Upper lobe of left lung (tissue), 4 donors: ENCODE measurements around the gene KRTAP10-2.

Source experiments
- EP300 ChIP-seq, 4 donors: sonication (generic); formaldehyde crosslinking; IDR thresholded peaks; one replicate each; pipeline ENCODE4 v1.5.1; 2017; ENCODE audit warnings: antibody characterized with exemption in 4 of 4, control low read depth in 2 of 4
- POLR2A ChIP-seq, 4 donors: fragments of 450-650 bp; IDR thresholded peaks; one replicate each; pipeline ENCODE4 v1.5.1; 2016 to 2017; ENCODE audit warnings: antibody characterized with exemption in 4 of 4, mild to moderate bottlenecking in 2 of 4
- POLR2AphosphoS5 ChIP-seq, 2 donors: sonication (generic); formaldehyde crosslinking; IDR thresholded peaks; one replicate each; pipeline ENCODE4 v1.5.1; 2017; ENCODE audit warnings: antibody characterized with exemption in 2 of 2
- TF ChIP-seq, protein P1 (sequence below), 6 experiments: fragments of 450-650 bp in 4 of 6; fragments of 200-600 bp in 2 of 6; sonication (generic) in 2 of 6; IDR thresholded peaks; one replicate each; pipeline ENCODE4 v1.5.1; 2016 to 2019; ENCODE audit warnings: antibody characterized with exemption in 6 of 6

DNA sequence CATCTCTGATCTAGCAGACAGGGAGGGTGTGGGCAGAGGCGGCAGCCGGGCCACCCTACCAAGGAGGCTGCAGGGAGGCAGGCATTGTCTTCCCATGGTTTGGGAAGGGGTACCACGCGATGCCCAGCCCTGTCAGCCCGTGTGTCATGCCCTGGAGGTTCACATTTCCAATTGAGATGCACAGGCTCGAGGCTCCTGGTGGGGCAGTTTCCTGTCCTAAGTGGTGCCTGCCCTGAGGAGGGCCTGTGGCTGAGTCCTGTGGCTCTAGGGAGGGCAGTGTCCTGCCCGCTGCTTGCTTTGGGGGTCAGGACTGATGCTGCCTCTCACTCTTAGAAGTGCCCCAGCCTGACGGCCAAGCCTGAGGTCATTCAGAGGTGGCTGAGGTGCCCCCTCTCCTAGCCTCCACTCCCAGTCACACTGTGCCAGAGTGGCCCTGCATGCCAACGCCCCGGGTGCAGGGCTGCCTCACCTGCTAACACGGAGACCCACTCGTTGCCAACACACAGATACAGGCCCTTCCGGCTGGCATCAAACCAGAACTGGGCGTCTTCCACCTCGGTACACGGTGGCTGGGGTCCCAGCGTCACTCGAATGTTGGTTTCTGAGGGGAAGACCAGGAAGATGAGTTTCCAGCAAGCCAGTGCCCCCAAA, 23.2 kb downstream of the KRTAP10-2 start:
- TF ChIP-seq POLR2A (IDR thresholded peaks at IDR 0.05), result no peak
- TF ChIP-seq, protein P1, sequence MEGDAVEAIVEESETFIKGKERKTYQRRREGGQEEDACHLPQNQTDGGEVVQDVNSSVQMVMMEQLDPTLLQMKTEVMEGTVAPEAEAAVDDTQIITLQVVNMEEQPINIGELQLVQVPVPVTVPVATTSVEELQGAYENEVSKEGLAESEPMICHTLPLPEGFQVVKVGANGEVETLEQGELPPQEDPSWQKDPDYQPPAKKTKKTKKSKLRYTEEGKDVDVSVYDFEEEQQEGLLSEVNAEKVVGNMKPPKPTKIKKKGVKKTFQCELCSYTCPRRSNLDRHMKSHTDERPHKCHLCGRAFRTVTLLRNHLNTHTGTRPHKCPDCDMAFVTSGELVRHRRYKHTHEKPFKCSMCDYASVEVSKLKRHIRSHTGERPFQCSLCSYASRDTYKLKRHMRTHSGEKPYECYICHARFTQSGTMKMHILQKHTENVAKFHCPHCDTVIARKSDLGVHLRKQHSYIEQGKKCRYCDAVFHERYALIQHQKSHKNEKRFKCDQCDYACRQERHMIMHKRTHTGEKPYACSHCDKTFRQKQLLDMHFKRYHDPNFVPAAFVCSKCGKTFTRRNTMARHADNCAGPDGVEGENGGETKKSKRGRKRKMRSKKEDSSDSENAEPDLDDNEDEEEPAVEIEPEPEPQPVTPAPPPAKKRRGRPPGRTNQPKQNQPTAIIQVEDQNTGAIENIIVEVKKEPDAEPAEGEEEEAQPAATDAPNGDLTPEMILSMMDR (IDR thresholded peaks at IDR 0.05), result no peak
- no peak for TF ChIP-seq POLR2AphosphoS5 (IDR thresholded peaks at IDR 0.05)
- TF ChIP-seq EP300 (IDR thresholded peaks at IDR 0.05), result no peak
